ENCODE results near the gene ZSCAN18.
"Not testable (repeated sequence)": the region's sequence is repeated elsewhere in the genome, so short reads cannot be mapped to it uniquely, and the experiment has no call there.

Gene ZSCAN18, protein sequence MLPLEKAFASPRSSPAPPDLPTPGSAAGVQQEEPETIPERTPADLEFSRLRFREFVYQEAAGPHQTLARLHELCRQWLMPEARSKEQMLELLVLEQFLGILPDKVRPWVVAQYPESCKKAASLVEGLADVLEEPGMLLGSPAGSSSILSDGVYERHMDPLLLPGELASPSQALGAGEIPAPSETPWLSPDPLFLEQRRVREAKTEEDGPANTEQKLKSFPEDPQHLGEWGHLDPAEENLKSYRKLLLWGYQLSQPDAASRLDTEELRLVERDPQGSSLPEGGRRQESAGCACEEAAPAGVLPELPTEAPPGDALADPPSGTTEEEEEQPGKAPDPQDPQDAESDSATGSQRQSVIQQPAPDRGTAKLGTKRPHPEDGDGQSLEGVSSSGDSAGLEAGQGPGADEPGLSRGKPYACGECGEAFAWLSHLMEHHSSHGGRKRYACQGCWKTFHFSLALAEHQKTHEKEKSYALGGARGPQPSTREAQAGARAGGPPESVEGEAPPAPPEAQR

DNA sequence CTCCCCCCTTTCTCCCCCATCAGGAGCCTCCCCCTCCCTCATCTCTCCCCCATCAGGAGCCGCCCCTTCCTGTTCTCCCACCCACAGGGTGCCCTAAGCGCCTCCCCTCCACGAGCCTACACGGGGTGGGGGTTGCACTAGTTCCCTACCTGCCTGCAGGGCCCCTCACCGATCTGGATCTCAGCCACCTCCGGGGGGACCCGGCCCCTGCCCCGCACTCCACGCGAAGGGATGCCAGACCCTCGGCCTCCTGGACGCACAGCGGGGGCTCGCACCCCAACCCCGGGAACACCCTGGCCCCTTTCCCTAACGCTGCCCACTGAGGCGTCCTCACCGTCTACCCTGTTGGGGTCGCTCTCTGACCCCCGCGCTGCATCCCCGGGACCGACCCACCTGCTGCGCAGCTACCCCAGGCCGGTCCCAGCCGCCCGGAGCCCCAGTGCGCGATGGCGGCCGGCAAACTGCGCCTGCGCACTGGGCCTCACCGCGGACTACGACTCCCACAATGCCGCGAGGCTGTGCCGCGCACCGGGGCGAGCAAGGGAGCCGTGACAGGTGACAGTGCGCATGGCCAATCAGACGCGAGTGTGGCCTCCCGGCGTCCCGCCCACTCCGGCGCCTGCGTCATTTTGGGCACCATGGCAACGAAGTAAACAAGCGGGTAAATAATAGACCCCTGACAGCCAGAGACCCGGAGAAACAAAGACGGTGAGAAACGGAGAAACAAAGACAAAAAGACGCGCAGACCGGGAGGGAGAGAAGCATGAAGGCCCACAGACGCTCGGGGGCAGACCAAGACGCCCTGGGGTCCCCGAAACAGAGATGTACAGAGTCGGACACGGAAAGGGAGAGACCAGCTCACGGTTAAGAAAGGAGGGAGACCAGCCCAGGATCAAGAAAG is at the start of gene ZSCAN18:
ZSCAN18 (minus strand) TSS at position 451 of the 901 bp plus-strand sequence. CDS start 7,964 bp downstream, outside the sequence.
- peak; percentile 100 for DNase-seq (ENCODE audit: low spot score)

DNA sequence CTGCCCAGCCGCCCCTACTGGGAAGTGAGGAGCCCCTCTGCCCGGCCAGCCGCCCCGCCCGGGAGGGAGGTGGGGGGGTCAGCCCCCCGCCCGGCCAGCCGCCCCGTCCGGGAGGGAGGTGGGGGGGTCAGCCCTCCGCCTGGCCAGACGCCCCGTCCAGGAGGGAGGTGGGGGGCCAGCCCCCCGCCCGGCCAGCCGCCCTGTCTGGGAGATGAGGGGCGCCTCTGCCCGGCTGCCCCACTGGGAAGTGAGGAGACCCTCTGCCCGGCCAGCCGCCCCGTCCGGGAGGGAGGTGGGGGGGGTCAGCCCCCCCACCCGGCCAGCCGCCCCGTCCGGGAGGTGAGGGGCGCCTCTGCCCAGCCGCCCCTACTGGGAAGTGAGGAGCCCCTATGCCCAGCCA is 49.4 kb upstream of the ZSCAN18 start:
- not testable (repeated sequence) for DNase-seq (ENCODE audit: low spot score)

DNA sequence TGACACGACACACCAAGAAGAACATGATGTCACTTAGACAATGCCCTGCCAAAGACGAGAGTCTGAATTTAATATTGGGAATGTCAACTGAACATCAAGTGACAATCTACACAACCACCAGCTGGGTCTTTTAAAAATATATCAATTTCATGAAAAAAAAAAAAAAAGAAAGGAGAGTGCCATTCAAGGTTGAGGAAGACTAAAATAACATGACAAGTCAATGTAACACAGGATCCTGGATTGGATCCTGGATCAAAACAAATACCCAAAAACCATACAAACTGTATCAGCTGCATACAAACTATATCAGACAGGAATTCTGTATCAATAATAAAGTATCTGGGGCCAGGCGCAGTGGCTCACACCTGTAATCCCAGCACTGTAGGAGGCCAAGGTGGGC is 47.8 kb upstream of the ZSCAN18 start:
- DNase-seq (ENCODE audit: low spot score), result no peak

- DNase-seq (ENCODE audit: low spot score), result no peak
Measured at GRCh38 chr19:58134244-58134643, 36.2 kb upstream of the ZSCAN18 start.

DNA sequence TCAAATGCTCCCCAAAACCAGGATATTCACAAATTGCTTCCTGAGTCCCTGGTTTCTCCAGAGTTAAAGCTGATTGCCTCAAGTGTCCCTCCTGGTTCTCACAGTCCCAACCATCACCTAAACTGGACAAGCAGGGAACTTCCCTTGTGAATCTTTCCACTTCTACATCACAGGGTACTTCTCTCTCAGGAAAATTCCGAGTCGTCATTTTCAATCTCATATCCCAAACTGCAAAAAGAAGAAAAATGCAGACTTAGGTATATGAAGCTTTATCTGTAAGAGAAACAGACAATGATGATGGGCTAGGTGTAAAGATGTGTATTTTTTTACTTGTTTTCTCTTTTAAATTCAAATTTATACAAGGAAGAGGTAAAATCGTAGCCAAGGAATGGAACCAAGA is 31.3 kb upstream of the ZSCAN18 start:
- no peak for DNase-seq (ENCODE audit: low spot score)

- DNase-seq (ENCODE audit: low spot score), result no peak
Measured at GRCh38 chr19:58128041-58128685, 30.1 kb upstream of the ZSCAN18 start.

DNA sequence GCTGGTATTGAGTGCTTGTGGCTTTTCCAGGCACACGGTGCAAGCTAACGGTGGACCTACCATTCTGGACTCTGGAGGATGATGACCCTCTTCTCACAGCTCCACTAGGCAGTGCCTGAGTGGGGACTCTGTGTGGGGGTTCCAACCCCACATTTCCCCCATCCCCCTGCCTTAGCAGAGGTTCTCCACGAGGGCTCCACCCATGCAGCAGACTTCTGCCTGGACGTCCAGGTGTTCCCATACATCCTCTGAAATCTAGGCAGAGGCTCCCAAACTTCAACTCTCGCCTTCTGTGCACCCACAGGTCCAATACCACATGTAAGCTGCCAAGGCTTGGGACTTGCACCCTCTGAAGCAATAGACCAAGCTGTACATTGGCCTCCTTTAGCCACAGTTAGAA is 25.3 kb upstream of the ZSCAN18 start:
- no peak for DNase-seq (ENCODE audit: low spot score)

- no peak for DNase-seq (ENCODE audit: low spot score)
Measured at GRCh38 chr19:58118979-58119733, 21.1 kb upstream of the ZSCAN18 start.

- no peak for DNase-seq (ENCODE audit: low spot score)
Measured at GRCh38 chr19:58117841-58118575, 20.0 kb upstream of the ZSCAN18 start.

DNA sequence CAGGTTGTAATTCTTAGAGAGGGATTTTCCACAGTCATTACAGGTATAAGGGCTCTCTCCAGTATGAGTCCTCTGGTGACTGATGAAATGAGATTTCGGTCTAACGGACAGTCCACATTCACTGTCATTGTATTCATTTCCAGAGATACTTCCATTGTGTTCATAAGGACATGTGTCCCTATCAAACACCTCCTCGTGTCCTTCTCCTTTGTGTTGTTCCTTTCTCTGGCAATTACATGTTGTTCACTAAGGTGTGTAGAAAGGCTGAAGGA is 10.5 kb upstream of the ZSCAN18 start:
- no peak for DNase-seq (ENCODE audit: low spot score)

DNA sequence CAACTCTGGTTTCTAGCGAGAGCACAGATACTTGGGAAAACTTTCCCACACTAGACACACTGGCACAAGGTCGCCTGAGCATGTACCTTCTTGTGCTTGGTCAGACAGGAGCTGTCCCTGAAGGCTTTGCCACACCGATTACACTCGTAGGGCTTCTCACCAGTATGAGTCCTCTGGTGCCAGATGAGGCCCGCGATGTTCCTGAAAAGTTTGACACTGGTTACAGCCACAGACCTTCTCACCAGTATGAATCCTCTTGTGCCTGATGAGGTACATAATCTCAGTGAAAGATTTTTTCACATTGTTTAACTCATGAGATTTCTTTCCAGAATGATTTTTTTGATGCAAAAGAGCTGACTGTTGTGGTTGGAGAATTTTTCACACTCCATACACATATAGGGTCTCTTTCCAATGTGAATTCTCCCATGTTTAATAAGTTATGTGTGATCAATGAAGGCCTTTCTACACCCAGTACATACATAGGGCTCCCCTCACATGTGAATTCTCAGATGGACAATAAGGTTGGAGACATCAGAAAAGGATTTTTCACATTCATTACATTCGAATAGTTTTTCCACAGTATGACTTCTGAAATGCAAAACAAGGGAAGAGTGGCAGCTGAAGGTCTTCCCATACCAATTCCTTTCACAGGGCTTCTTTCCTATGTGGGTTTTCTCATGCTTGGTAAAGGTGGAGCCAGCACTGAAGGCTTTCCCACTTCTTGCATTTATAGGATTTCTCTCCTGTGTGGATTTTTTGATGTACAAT is 9.9 kb upstream of the ZSCAN18 start:
- no peak for DNase-seq (ENCODE audit: low spot score)

GRCh38 chr19:58098682-58098998 is 609 bp upstream of the ZSCAN18 start:
- DNase-seq (ENCODE audit: low spot score), result no peak

GRCh38 chr19:58097349-58097748 is 682 bp downstream of the ZSCAN18 start:
- DNase-seq (ENCODE audit: low spot score), result no peak

GRCh38 chr19:58096884-58097283 is 1.1 kb downstream of the ZSCAN18 start:
- DNase-seq (ENCODE audit: low spot score), result no peak

GRCh38 chr19:58095328-58095727 is 2.7 kb downstream of the ZSCAN18 start:
- no peak for DNase-seq (ENCODE audit: low spot score)

DNA sequence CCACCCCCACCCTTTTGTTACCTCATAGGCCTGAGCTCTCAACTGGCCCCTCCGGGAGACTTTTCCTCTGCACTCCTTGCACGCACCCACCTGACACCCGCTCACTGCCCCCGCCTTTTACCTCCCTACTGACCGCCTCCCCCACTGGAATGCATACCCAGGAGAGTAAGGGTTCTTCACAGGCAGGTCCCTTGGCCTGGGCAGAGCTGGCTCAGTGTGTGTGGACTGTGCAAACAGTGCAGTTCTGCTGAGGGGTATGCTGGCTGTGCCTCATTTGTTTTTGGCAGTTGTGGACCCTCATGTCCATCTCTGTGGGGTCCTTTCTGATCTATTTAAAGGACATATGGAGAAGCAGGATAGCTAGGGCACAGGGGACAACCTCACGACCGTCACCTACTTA is 5.0 kb downstream of the ZSCAN18 start:
- no peak for DNase-seq (ENCODE audit: low spot score)

GRCh38 chr19:58091251-58091995 is 6.6 kb downstream of the ZSCAN18 start:
- DNase-seq (ENCODE audit: low spot score), result no peak

- no peak for DNase-seq (ENCODE audit: low spot score)
Measured at GRCh38 chr19:58089846-58090245, 8.2 kb downstream of the ZSCAN18 start.

GRCh38 chr19:58088521-58089052 is 9.4 kb downstream of the ZSCAN18 start:
- DNase-seq (ENCODE audit: low spot score), result no peak
